Ascending aorta (tissue), 2 donors: ENCODE results near the gene MDGA2. TPM values are rescaled to one million over a fixed set of nuclear protein-coding genes. Genes with fewer than 3 reads are reported as not detected.

Experiments
- DNase-seq, 2 donors: peaks; one replicate each; pipeline ENCODE4 v3.0.0-alpha.2; 2019; ENCODE audit warnings: low spot score in 2 of 2
- H3K27ac ChIP-seq, 2 donors: fragments of 200-600 bp; sonication (generic); one replicate each; pipeline ENCODE4 v1.5.1; 2016 to 2017; ENCODE audit warnings: mild to moderate bottlenecking in 1 of 2
- H3K27me3 ChIP-seq: fragments of 200-600 bp; sonication (generic); one replicate; pipeline ENCODE4 v1.5.1; 2017
- H3K36me3 ChIP-seq, 2 donors: fragments of 200-600 bp; sonication (generic); one replicate each; pipeline ENCODE4 v1.5.1; 2016
- H3K4me1 ChIP-seq, 2 donors: fragments of 200-600 bp; sonication (generic); one replicate each; pipeline ENCODE4 v1.5.1; 2016 to 2017; ENCODE audit warnings: mild to moderate bottlenecking in 1 of 2
- H3K4me3 ChIP-seq, 2 donors: fragments of 200-600 bp; sonication (generic); one replicate each; pipeline ENCODE4 v1.5.1; 2016 to 2017; ENCODE audit warnings: mild to moderate bottlenecking in 1 of 2
- H3K9me3 ChIP-seq, 2 donors: fragments of 200-600 bp; sonication (generic); one replicate each; pipeline ENCODE4 v1.5.1; 2016
- intact Hi-C: fragments of 100-400 bp; cut with DNase I; formaldehyde crosslinking; loops from one replicate; pipeline ENCODE4 v1.15.1; 2023
- total RNA-seq: library from RNA; depleted of rRNA; stranded (reverse); fragments of >200 nt; gene quantifications from one replicate; pipeline ENCODE4 v1.1.0, GENCODE V29; 2016
- TF ChIP-seq, protein P1 (sequence below), 3 experiments: fragments of 200-600 bp in 2 of 3; fragments of 450-650 bp in 1 of 3; sonication (generic) in 2 of 3; IDR thresholded peaks; one replicate each; pipeline ENCODE4 v1.5.1; 2016 to 2019; ENCODE audit warnings: antibody characterized with exemption in 3 of 3, mild to moderate bottlenecking in 1 of 3, moderate library complexity in 1 of 3

The MDGA2 gene
- total RNA-seq, 1 donor from 2014 or later: not detected

DNA sequence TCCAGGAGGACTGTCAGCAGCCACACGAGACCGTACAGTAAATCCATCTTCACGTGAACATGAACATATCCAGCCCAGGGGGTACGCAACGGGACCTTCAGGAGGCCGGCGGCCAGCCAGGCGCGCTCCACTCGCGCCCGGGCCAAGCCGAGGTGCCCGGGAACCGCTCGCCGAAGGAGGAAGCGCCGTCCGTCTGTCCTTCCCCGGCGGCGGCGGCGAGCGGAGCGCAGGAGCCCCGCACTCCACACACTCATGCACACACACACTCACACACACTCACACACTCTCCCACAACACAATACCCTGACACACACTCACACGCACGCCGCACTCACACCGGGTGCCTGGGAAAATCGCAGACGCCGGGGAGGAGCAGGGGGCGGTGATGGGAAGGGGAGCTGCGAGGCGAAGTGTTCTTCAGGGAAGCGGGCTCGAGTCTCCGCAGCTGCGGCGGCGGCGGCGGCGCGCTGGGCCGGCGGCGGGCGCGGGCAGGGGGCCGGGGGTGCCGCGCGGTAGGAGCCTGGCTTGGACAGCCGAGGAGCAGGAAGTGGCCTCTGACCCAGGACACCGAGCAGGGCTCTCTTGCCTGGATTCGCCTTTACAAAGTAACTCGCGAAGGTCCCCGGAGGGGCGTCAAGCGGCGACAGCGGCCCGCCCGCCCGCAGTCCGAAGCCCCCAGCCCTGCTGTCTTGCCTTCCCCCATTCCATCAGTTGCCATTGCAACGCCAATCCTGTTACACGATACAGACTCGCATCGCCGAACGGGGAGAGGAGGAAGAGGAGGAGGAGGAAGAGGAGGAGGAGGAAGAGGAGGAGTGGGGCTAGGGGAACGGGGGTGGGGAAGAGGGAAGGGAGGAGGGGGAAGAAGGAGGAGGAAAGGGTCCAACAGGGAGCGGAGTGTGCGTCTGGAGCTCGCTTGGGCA is 601 bp downstream of the MDGA2 start:
- Histone ChIP-seq H3K36me3 (no peaks in the 10 kb centered on the region), H3K4me1 (no peaks in the 10 kb centered on the region), H3K4me3 (peak overlapping the region; percentile 33 to 45), H3K27ac (no peak overlapping the region), H3K27me3 (no peaks in the 10 kb centered on the region), H3K9me3 (no peaks in the 10 kb centered on the region)
- DNase-seq: no peak
- intact Hi-C loops: no loop called here
- TF ChIP-seq, protein P1, sequence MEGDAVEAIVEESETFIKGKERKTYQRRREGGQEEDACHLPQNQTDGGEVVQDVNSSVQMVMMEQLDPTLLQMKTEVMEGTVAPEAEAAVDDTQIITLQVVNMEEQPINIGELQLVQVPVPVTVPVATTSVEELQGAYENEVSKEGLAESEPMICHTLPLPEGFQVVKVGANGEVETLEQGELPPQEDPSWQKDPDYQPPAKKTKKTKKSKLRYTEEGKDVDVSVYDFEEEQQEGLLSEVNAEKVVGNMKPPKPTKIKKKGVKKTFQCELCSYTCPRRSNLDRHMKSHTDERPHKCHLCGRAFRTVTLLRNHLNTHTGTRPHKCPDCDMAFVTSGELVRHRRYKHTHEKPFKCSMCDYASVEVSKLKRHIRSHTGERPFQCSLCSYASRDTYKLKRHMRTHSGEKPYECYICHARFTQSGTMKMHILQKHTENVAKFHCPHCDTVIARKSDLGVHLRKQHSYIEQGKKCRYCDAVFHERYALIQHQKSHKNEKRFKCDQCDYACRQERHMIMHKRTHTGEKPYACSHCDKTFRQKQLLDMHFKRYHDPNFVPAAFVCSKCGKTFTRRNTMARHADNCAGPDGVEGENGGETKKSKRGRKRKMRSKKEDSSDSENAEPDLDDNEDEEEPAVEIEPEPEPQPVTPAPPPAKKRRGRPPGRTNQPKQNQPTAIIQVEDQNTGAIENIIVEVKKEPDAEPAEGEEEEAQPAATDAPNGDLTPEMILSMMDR (IDR thresholded peaks at IDR 0.05): no peak

DNA sequence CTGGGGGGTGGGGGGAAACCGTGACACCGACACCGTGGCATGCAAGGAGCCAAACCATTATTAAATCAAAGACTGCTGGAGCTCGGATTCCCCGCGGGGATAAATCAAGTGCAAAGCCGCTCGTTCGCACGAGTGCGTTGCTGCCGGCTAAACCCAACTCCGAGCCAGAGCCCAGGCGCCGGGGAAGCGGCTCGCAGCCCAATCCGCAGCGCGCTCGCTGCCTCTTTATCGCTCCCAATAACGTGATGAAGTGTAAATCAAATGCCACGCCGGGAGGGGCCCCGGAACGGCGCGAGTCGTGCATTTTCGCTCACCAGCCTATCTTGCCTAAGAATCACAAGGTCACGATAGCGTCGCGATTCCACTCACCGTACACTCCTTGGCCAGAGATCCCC is 1.3 kb downstream of the MDGA2 start:
- DNase-seq: no peak
- peak overlapping the region; percentile 3 for H3K4me3 ChIP-seq
- intact Hi-C loops: no loop called here
- H3K9me3 ChIP-seq: no peaks in the 10 kb centered on the region
- no peaks in the 10 kb centered on the region for H3K4me1 ChIP-seq
- no peaks in the 10 kb centered on the region for H3K27me3 ChIP-seq
- TF ChIP-seq, protein P1 (IDR thresholded peaks at IDR 0.05): no peak
- no peak overlapping the region for H3K27ac ChIP-seq
- no peaks in the 10 kb centered on the region for H3K36me3 ChIP-seq

DNA sequence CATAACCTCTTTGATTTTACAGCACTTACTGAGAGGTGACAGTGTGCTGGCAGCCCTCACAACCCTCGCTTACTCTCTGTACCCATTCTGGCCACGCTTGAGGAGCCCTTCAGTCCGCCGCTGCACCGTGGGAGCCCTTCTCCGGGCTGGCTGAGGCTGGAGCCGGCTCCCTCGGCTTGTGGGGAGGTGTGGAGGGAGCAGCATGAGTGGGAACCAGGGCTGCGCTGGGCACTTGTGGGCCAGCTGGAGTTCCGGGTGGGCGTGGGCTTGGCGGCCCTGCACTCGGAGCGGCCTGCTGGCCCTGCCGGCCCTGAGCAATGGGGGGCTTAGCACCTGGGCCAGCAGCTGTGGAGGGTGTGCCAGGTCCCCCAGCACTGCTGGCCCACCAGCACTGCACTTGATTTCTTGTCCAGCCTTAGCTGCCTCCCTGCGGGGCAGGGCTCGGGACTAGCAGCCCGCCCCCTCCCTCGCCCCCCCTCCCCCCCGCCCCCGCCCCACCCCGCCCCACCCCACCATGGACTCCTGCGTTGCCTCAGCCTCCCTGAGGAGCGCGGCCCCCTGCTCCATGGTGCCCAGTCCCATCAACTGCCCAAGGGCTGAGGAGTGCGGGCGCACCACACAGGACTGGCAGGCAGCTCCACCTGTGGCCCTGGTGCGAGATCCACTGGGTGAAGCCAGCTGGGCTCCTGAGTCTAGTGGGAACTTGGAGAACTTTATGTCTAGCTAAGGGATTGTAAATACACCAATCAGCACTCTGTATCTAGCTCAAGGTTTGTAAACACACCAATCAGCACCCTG is 9.9 kb downstream of the MDGA2 start:
- Histone ChIP-seq H3K36me3 (no peaks in the 10 kb centered on the region), H3K27me3 (no peaks in the 10 kb centered on the region), H3K4me3 (no peak overlapping the region), H3K9me3 (no peaks in the 10 kb centered on the region), H3K27ac (no peak overlapping the region), H3K4me1 (no peaks in the 10 kb centered on the region)
- TF ChIP-seq, protein P1 (IDR thresholded peaks at IDR 0.05): no peak
- intact Hi-C loops: no loop called here
- DNase-seq: no peak

DNA sequence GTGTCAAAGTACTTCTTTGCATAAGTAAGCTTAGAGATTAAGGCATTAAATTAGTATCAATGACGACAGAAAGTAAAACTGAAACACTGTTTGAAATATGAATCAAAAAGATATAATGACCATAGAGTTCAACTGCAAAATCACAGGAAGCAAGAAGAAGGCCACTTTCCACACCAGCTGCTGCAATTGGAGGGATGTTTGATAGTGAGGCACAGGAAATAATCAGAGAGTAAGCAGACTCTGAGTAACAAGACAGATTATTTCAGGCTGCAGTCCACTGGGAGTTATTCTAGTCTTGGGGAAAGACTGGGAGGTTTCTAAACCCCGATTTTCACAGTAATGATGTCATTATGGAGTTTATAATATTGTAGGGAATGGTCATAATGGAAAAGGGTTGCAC is 12.9 kb downstream of the MDGA2 start:
- TF ChIP-seq, protein P1 (IDR thresholded peaks at IDR 0.05): no peak
- H3K27me3 ChIP-seq: no peaks in the 10 kb centered on the region
- no peak for DNase-seq
- H3K9me3 ChIP-seq: no peaks in the 10 kb centered on the region
- no peaks in the 10 kb centered on the region for H3K4me1 ChIP-seq
- intact Hi-C loops: no loop called here
- no peak overlapping the region for H3K4me3 ChIP-seq
- H3K27ac ChIP-seq: no peak overlapping the region
- H3K36me3 ChIP-seq: no peaks in the 10 kb centered on the region

DNA sequence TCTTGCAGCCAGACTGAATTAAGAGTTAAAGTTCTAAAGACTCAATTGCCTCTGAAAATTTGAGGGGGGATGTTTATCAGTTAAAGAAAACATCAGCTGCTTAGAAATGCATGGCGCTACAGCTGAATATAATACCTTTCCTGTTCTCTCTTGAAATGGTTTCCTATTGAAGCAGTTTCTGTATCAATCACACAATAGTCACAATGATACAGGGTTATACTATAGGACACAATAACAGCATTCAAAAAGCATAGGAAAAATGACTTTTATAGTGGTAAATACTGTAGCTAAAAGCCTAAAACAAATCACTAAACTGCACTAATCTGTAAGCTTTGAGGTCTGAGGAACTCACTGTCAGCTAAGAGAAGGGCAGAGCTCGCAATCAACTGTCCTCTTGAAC is 15.2 kb downstream of the MDGA2 start:
- DNase-seq: no peak
- Histone ChIP-seq H3K27me3 (no peaks in the 10 kb centered on the region), H3K27ac (no peak overlapping the region), H3K9me3 (no peaks in the 10 kb centered on the region), H3K36me3 (no peaks in the 10 kb centered on the region), H3K4me3 (no peak overlapping the region), H3K4me1 (no peaks in the 10 kb centered on the region)
- intact Hi-C loops: no loop called here
- TF ChIP-seq, protein P1 (IDR thresholded peaks at IDR 0.05): no peak
